ENCODE measurements around the gene CD38.
"Not testable (repeated sequence)": the region's sequence is repeated elsewhere in the genome, so short reads cannot be mapped to it uniquely, and the experiment has no call there.

The CD38 gene

DNA sequence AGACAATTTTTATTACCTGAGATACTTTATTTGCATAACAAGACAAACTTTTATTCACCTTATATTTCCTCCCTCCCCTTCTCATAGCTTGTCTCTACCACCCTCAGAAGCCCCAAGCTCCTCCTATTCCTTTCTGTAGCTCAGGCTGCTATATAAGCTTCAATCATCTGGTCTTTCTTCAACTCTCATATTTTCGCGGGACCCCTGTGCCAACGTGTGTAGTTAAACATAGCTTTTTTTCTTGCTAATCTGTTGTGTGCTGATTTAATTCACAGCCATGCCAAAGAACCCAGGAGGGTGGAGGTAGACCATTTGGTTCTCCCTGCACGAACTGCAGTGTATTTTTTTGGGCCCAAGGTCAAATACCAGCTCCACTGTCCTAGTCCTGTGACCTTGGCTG is 21.1 kb upstream of the CD38 start:
- peaks cover 22% of the 10 kb centered on the region; the same call in 1 of the 2 replicates for H3K9me3 ChIP-seq
- H3K4me3 ChIP-seq, result peak overlapping the region; percentile 61
- no peaks in the 10 kb centered on the region for H4K20me1 ChIP-seq
- peak overlapping the region; percentile 34 for H3K9ac ChIP-seq
- no peak for TF ChIP-seq Cebpa-rat (IDR thresholded peaks at IDR 0.05)
- peaks cover 47% of the 10 kb centered on the region for H3K4me1 ChIP-seq
- H3K27me3 ChIP-seq, result no peaks in the 10 kb centered on the region
- peak overlapping the region; percentile 88 for H3K4me2 ChIP-seq
- no peaks in the 10 kb centered on the region for H3K36me3 ChIP-seq
- H3K27ac ChIP-seq, result peak overlapping the region; percentile 86

DNA sequence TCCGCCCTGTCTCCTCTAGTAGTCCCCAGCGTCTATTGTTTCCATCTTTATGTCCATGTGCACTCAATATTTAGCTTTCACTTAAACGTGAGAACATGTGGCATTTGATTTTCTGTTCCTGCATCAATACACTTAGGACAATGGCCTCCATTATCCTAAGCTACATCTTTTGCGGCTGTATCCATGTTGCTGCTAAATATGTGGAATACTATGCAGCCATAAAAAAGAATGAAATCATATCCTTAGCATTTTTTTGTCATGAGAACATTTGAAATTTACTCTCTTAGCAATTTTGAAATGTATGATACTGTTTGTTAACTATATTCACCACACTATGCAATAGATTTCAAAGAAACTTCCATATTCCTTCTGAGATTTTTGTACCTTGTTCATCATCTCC is 19.8 kb upstream of the CD38 start:
- no peak for TF ChIP-seq Cebpa-rat (IDR thresholded peaks at IDR 0.05)
- H3K4me1 ChIP-seq, result peaks cover 43% of the 10 kb centered on the region
- H3K36me3 ChIP-seq, result no peaks in the 10 kb centered on the region
- peaks cover 25% of the 10 kb centered on the region; the same call in 1 of the 2 replicates for H3K9me3 ChIP-seq
- H3K27me3 ChIP-seq, result no peaks in the 10 kb centered on the region
- no peak overlapping the region for H3K9ac ChIP-seq
- no peak overlapping the region for H3K27ac ChIP-seq
- H4K20me1 ChIP-seq, result no peaks in the 10 kb centered on the region
- no peak overlapping the region for H3K4me3 ChIP-seq
- no peak overlapping the region for H3K4me2 ChIP-seq

DNA sequence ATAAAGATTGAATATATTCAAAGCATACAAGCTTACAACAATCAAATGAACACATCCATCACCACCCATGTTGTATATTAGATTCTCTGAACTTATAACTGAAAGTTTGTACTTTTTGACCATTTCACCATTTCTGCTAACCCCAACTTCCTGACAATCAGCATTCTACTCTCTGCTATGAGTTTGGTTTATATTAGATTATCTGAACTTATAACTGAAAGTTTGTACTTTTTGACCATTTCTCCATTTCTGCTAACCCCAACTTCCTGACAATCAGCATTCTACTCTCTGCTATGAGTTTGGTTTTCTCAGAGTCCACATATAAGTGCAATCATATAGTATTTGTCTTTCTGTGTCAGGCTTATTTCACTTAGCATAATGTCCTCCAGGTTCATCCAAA is 15.7 kb upstream of the CD38 start:
- H4K20me1 ChIP-seq, H3K4me2 ChIP-seq, H3K4me3 ChIP-seq, H3K27me3 ChIP-seq, H3K36me3 ChIP-seq, H3K9ac ChIP-seq, H3K27ac ChIP-seq: not testable (repeated sequence)
- peaks cover 25% of the 10 kb centered on the region; the same call in 1 of the 2 replicates for H3K9me3 ChIP-seq
- peaks cover 44% of the 10 kb centered on the region for H3K4me1 ChIP-seq

DNA sequence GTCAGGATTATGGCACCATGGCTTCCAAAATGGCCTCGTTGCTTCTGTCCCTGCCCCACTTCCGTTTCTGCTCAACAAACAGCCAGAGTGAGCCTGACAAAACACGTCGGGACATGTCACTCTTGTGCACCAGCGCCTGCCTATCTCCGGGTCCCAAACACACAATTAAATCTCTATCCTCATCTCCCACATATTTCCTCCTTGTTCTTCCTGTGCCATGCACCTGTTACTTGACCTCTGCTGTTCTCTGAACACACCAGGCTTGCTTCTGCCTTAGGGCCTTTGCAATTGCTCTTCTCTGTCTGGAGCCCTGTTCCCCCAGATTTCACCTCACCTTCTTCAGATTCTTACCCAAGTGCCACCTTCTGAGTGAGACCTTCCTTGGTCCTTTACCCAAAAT is 12.7 kb upstream of the CD38 start:
- H3K9ac ChIP-seq, result peak overlapping the region; percentile 36; the same call in 1 of the 2 replicates
- H3K36me3 ChIP-seq, result peaks cover 13% of the 10 kb centered on the region
- no peaks in the 10 kb centered on the region for H4K20me1 ChIP-seq
- H3K27ac ChIP-seq, result peak overlapping the region; percentile 85
- TF ChIP-seq Cebpa-rat (IDR thresholded peaks at IDR 0.05), result no peak
- H3K4me2 ChIP-seq, result peak overlapping the region; percentile 76
- H3K9me3 ChIP-seq, result peaks cover 6% of the 10 kb centered on the region; the same call in 1 of the 2 replicates
- no peaks in the 10 kb centered on the region for H3K27me3 ChIP-seq
- H3K4me3 ChIP-seq, result no peak overlapping the region
- H3K4me1 ChIP-seq, result peaks cover 61% of the 10 kb centered on the region

DNA sequence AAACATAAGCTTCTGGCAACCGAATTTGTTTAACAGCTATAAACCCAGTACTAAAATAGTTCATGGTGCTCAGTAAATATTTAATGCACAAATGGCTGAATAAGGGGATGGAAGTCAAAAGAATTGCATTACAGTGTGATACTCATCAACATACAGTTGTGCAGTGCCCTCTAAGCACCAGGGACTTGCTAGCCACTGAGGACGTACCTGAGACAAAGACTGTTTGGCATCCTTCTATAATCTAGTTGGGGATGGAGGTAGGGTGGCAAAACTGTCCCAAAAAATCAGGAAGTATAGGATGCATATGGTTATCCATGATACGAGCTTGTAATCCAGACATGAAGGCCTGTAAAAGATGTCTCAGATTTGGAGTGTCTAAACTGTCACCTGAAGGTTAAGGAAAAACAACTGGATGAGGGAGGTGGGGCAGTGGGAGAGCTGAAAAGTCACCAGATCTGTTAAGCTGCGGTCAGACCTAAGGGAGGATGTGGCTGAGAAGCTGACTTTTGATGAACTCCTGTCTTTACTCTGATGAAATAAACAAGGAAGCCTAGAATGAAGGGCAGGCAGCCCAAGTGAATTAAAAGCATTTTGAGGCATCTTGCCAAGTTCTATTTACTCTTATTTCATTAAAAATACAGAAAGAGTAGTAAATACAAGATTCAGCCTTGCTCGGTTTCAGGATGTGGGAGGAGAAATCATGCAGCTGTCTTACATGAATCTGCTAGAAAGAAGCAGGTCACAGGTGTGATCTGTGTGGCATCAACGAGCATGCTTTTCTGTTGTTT is 12.0 kb upstream of the CD38 start:
- no peak for TF ChIP-seq Cebpa-rat (IDR thresholded peaks at IDR 0.05)
- Histone ChIP-seq H3K9ac (peak overlapping the region; percentile 36), H3K36me3 (peaks cover 20% of the 10 kb centered on the region), H3K27ac (peak overlapping the region; percentile 85), H3K9me3 (peaks cover 6% of the 10 kb centered on the region; the same call in 1 of the 2 replicates), H3K4me3 (peak overlapping the region; percentile 23; the same call in 1 of the 2 replicates), H3K4me1 (peaks cover 66% of the 10 kb centered on the region), H3K27me3 (no peaks in the 10 kb centered on the region), H4K20me1 (no peaks in the 10 kb centered on the region), H3K4me2 (peak overlapping the region; percentile 76)

DNA sequence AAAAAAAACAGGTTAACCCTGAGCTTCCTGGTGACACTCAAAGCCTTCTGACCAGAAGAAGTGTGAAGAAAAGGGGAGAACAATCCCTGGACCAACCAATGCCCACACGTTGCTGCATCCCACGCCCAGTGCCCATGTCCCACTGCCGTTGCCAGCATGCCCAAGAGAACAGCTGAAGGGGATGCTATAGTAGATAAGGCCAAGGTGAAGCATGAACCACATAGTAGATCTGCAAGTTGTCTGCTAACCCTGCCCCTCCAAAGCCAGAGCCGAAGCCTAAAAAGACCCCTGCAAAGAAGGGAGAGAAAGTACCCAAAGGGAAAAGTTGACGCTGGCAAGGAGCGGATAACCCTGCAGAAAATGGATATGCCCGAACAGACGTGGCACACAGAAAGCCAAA is 11.3 kb upstream of the CD38 start:
- Histone ChIP-seq H3K9me3 (peaks cover 5% of the 10 kb centered on the region; the same call in 1 of the 2 replicates), H3K27ac (peak overlapping the region; percentile 85), H3K4me1 (peaks cover 73% of the 10 kb centered on the region), H3K27me3 (no peaks in the 10 kb centered on the region), H3K4me3 (no peak overlapping the region; the same call in 1 of the 2 replicates), H3K9ac (peak overlapping the region; percentile 36; the same call in 1 of the 2 replicates), H4K20me1 (no peaks in the 10 kb centered on the region), H3K36me3 (peaks cover 20% of the 10 kb centered on the region), H3K4me2 (peak overlapping the region; percentile 76)
- TF ChIP-seq Cebpa-rat (IDR thresholded peaks at IDR 0.05), result no peak

DNA sequence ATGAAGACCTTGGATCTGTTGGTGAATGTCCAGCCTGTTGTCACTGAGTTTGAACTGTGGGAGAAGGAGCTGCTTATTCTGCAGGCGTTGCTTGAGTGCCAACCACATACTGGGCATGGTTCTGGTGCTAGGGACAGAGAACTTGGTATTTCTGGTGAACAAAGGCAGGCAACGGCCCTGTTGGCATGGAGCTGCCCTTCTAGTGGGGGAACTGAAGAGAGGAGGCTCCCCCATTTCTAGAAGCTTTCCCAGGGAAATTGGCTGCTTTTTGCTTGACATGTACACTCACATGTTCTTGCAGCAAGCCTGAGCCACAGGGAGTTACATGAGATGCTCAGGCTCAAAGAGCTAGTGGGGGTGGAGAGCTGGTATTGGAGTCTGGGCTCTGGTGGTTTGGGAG is 8.9 kb upstream of the CD38 start:
- Histone ChIP-seq H3K4me2 (no peak overlapping the region), H4K20me1 (no peaks in the 10 kb centered on the region), H3K27me3 (no peaks in the 10 kb centered on the region), H3K36me3 (peaks cover 20% of the 10 kb centered on the region), H3K4me1 (peaks cover 89% of the 10 kb centered on the region), H3K27ac (peak overlapping the region; percentile 1; the same call in 1 of the 2 replicates), H3K9me3 (no peaks in the 10 kb centered on the region), H3K9ac (no peak overlapping the region), H3K4me3 (no peak overlapping the region)
- TF ChIP-seq Cebpa-rat (IDR thresholded peaks at IDR 0.05), result no peak

DNA sequence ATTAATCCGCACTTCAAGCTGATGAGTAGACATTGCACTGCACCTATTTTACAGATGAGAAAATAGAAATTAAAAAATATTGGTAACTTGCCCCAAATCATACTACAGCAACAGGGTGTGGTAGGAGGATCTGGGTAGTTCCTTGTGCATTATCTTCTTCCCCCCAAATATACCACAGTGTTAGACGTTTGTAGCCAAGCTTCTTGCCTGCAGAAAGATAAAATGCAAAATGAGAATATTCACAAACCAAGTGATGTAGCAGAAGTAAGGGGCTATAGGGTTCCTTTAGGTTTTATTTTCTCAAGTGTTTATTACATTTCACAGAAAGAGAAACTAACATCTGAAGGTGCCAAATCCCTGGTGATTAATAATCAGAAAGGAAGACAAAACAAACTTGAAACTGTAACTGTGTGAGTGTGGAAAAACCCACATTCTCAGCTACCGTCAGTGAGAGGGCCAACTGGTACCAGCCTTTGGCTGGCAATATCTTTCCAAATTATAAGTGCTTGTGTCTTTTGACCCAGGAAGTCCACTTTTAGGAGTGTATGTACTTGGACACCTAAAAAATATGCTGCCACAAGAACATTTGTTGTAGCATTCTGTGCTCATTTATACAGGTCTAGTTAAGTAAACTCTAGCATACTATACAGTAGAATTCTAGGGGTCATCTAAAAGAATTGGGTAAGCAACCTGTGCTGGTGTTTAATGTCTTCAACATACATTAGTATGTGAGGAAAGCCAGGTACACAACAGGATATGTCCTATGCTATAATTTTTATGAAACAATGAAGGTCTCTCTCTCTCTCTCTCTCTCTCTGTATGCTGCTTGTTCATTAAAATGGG is 6.7 kb upstream of the CD38 start:
- peak overlapping the region; percentile 50 for H3K4me2 ChIP-seq
- H3K36me3 ChIP-seq, result peaks cover 20% of the 10 kb centered on the region
- no peaks in the 10 kb centered on the region for H4K20me1 ChIP-seq
- TF ChIP-seq Cebpa-rat (IDR thresholded peaks at IDR 0.05), result no peak
- H3K9me3 ChIP-seq, result no peaks in the 10 kb centered on the region
- H3K4me1 ChIP-seq, result peaks cover 89% of the 10 kb centered on the region
- H3K27me3 ChIP-seq, result no peaks in the 10 kb centered on the region
- H3K9ac ChIP-seq, result no peak overlapping the region
- peak overlapping the region; percentile 57 for H3K27ac ChIP-seq
- H3K4me3 ChIP-seq, result no peak overlapping the region

DNA sequence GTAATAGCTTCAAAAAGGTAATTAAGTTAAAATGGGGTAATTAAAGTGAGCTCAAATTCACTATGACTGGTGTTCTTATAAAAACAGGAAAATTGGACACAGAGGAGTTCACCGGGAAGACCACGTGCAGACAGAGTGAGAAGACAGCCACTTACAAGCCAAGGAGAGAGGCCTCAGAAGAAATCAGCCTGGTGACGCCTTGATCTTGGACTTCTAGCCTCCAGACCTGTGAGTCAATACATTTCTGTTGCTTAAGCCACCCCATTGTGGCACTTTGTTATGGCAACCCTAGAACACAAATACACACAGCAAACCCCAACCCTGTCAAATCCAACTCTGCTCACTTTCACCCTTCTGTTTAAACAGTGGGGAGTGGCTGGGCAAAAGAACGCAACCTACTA is 4.1 kb upstream of the CD38 start:
- Histone ChIP-seq H3K9me3 (no peaks in the 10 kb centered on the region), H3K4me3 (no peak overlapping the region), H3K4me1 (peaks cover 82% of the 10 kb centered on the region), H3K4me2 (0 out of 2 replicates have a peak overlapping the region, but pooled peaks have one; percentile 0), H4K20me1 (no peaks in the 10 kb centered on the region), H3K27ac (no peak overlapping the region), H3K27me3 (no peaks in the 10 kb centered on the region), H3K36me3 (peaks cover 16% of the 10 kb centered on the region), H3K9ac (no peak overlapping the region)
- TF ChIP-seq Cebpa-rat (IDR thresholded peaks at IDR 0.05), result no peak

All from BLaER1 (cell line).